ENCODE data around the gene PRR7. TPM values are rescaled to one million over a fixed set of nuclear protein-coding genes. Genes with fewer than 3 reads are reported as not detected.
"Not testable (repeated sequence)": the region's sequence is repeated elsewhere in the genome, so short reads cannot be mapped to it uniquely, and the experiment has no call there.

The PRR7 gene
- total RNA-seq = 3.0 and 3.4 TPM in 2 replicates

GRCh38 chr5:177446200-177447065 is at the start of gene PRR7:
Gene PRR7, plus strand, starts transcription at chr5:177446814. Its CDS starts 8,254 bp downstream, at chr5:177455068.
- intact Hi-C loops (cut with micrococcal nuclease) = loop anchor here (1.0 kb wide), 1 partner anchor 8 kb away; no protein-coding TSS in a partner anchor

GRCh38 chr5:177397875-177398390 is 48.7 kb upstream of the PRR7 start:
- intact Hi-C loops (cut with micrococcal nuclease) = no loop called here

- intact Hi-C loops (cut with micrococcal nuclease) = no loop called here
These were observed 46.4 kb upstream of the PRR7 start, which contains the start of gene PFN3 for GRCh38 chr5:177399997-177400868. Gene PFN3, minus strand, starts transcription at chr5:177400661. Its CDS starts 85 bp downstream, at chr5:177400576.

- intact Hi-C loops (cut with micrococcal nuclease) = loop anchor here (1.0 kb wide), 5 partner anchors 12 to 288 kb away; partner anchors contain the start of gene PDLIM7
These were observed 44.2 kb upstream of the PRR7 start for GRCh38 chr5:177402271-177403043.

- intact Hi-C loops (cut with micrococcal nuclease) = loop anchor here (1.0 kb wide), 4 partner anchors 13 to 289 kb away; no protein-coding TSS in a partner anchor
These were observed 43.4 kb upstream of the PRR7 start for GRCh38 chr5:177403102-177403791.

GRCh38 chr5:177403792-177404640 is 42.6 kb upstream of the PRR7 start:
- intact Hi-C loops (cut with micrococcal nuclease) = loop anchor here (1.0 kb wide), 5 partner anchors 14 to 290 kb away; no protein-coding TSS in a partner anchor

- intact Hi-C loops (cut with micrococcal nuclease) = loop anchor here (1.0 kb wide), 1 partner anchor 21 kb away; no protein-coding TSS in a partner anchor
These were observed 41.9 kb upstream of the PRR7 start for GRCh38 chr5:177404641-177405179.

- intact Hi-C loops (cut with micrococcal nuclease) = no loop called here
These were observed 41.3 kb upstream of the PRR7 start for GRCh38 chr5:177405312-177405711.

- intact Hi-C loops (cut with micrococcal nuclease) = no loop called here
These were observed 40.8 kb upstream of the PRR7 start for GRCh38 chr5:177405805-177406204.

GRCh38 chr5:177409043-177409801 is 37.4 kb upstream of the PRR7 start, which contains the start of gene F12:
Gene F12, minus strand, starts transcription at chr5:177409564. Its CDS starts 37 bp downstream, at chr5:177409527.
- intact Hi-C loops (cut with micrococcal nuclease) = no loop called here

GRCh38 chr5:177410575-177410974 is 36.0 kb upstream of the PRR7 start:
- intact Hi-C loops (cut with micrococcal nuclease) = no loop called here

GRCh38 chr5:177412603-177413233 is 33.9 kb upstream of the PRR7 start:
- intact Hi-C loops (cut with micrococcal nuclease) = no loop called here

GRCh38 chr5:177414481-177414880 is 32.1 kb upstream of the PRR7 start:
- intact Hi-C loops (cut with micrococcal nuclease) = no loop called here

- intact Hi-C loops (cut with micrococcal nuclease) = not testable (repeated sequence)
These were observed 29.5 kb upstream of the PRR7 start for GRCh38 chr5:177417081-177417480.

- intact Hi-C loops (cut with micrococcal nuclease) = no loop called here
These were observed 27.6 kb upstream of the PRR7 start for GRCh38 chr5:177419046-177419445.

- intact Hi-C loops (cut with micrococcal nuclease) = not testable (repeated sequence)
These were observed 26.1 kb upstream of the PRR7 start for GRCh38 chr5:177420472-177420871.

GRCh38 chr5:177421062-177421798 is 25.4 kb upstream of the PRR7 start:
- intact Hi-C loops (cut with micrococcal nuclease) = no loop called here
